Lung (tissue), 12 donors: Measurements from ENCODE around the gene C5orf63. TPM values are rescaled to one million over a fixed set of nuclear protein-coding genes. Genes with fewer than 3 reads are reported as not detected.

Experiments
- ATAC-seq: fragments of 200-7000 bp; cut with Tn5 transposase; one replicate; pipeline ENCODE4 v1.9.1; 2020; ENCODE audit warnings: moderate number of reproducible peaks; ENCODE audit not compliant: insufficient read depth, low FRiP score
- DNase-seq, 3 donors: peaks; one replicate each; pipeline ENCODE4 v3.0.0-alpha.2; 2013 to 2017
- H3K27ac ChIP-seq, 2 donors: one replicate each; pipeline ENCODE4 v1.5.1; 2013; ENCODE audit warnings: mild to moderate bottlenecking in 2 of 2, moderate library complexity in 2 of 2, control low read depth in 1 of 2, inconsistent platforms in 1 of 2, low read depth in 1 of 2, low read length in 1 of 2
- H3K27me3 ChIP-seq, 3 donors: one replicate each; pipeline ENCODE4 v1.5.1; 2013; ENCODE audit warnings: low read length in 2 of 3; ENCODE audit not compliant: control insufficient read depth in 3 of 3, insufficient read depth in 3 of 3
- H3K36me3 ChIP-seq, 4 donors: one replicate each; pipeline ENCODE4 v1.5.1; 2013; ENCODE audit warnings: low read length in 4 of 4, mild to moderate bottlenecking in 1 of 4, moderate library complexity in 1 of 4; ENCODE audit not compliant: control insufficient read depth in 4 of 4, insufficient read depth in 4 of 4
- H3K4me1 ChIP-seq, 5 donors: one replicate each; pipeline ENCODE4 v1.5.1; 2013; ENCODE audit warnings: low read length in 5 of 5, mild to moderate bottlenecking in 2 of 5, moderate library complexity in 1 of 5; ENCODE audit not compliant: control insufficient read depth in 5 of 5, insufficient read depth in 5 of 5
- H3K4me3 ChIP-seq: one replicate; pipeline ENCODE4 v1.5.1; 2013; ENCODE audit warnings: mild to moderate bottlenecking, control low read depth, moderate library complexity
- H3K9ac ChIP-seq, 2 donors: one replicate each; pipeline ENCODE4 v1.5.1; 2013; ENCODE audit warnings: low read length in 2 of 2, control low read depth in 1 of 2; ENCODE audit not compliant: insufficient read depth in 1 of 2
- H3K9me3 ChIP-seq, 4 donors: one replicate each; pipeline ENCODE4 v1.5.1; 2013; ENCODE audit warnings: low read length in 3 of 4, mild to moderate bottlenecking in 1 of 4, moderate library complexity in 1 of 4; ENCODE audit not compliant: control insufficient read depth in 4 of 4, insufficient read depth in 3 of 4
- WGBS, 2 donors: extraction: QIAGEN DNeasy Blood & Tissue Kit; methylation state at CpG; one replicate each; pipeline ENCODE4 v1.1.7; 2013; 5-methylcytosine and 5-hydroxymethylcytosine counted together
- polyA plus RNA-seq, 2 donors: library from polyadenylated mRNA; stranded (reverse); fragments of 200-250 nt; gene quantifications; one replicate each; pipeline ENCODE4 v1.2.1, GENCODE V29; 2013
- total RNA-seq, 2 donors: library from RNA; depleted of rRNA in 1 of 2; stranded (reverse); fragments of >200 nt in 1 of 2; gene quantifications; one replicate each; pipeline ENCODE4 v1.2.1, GENCODE V29; 2014 to 2021
- TF ChIP-seq, protein P1 (sequence below): IDR thresholded peaks from 2 replicates; pipeline ENCODE4 v1.5.1; 2012; ENCODE audit warnings: mild to moderate bottlenecking; ENCODE audit errors: control extremely low read depth, extremely low read depth
- donor health status: control.
- donor health status: control.
- donor health status: Bipolar disorder and iron deficiency.
- donor health status: healthy.
- donor health status: DM: yes; HTN: yes; CAD: no.

C5orf63 gene
- total and polyA plus RNA-seq, 4 donors: 2.7 to 9.6 (median 5.8) TPM

DNA sequence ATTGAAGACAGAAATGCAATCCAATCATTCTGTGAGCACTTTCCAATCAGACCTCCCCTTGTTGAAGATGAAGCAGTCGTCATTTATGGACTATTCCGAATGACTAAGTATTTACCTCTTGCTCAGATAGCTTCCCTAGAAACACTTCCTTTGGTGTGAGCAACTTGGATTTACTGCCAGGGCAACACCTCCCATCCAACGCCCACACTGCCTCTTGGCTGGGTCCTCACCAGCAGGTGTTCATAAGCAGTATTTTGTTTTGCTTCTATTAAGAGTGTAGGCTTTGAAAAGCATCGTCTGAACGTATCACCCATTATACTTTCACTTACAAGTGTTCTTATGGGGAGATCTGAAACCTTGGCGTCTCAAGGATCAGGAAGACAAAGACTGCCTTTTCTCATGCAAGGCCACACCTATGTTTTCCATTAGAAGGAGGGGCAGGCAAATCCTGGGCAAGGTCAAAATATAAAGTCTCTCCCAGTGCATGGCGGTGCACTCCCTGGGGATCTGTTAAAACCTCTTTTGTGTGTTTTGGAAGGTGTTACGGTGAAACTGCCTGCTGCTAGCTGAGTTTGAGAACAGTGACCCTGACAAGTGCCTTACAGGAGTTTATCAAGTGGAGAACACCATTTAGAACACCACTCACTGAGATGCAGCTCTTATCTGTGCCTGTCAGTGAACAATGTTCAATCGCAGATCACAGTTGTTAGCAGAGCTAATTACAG is 32.3 kb downstream of the C5orf63 start:
- DNase-seq: peak in 1 of 3 donors; percentile 11
- TF ChIP-seq, protein P1, sequence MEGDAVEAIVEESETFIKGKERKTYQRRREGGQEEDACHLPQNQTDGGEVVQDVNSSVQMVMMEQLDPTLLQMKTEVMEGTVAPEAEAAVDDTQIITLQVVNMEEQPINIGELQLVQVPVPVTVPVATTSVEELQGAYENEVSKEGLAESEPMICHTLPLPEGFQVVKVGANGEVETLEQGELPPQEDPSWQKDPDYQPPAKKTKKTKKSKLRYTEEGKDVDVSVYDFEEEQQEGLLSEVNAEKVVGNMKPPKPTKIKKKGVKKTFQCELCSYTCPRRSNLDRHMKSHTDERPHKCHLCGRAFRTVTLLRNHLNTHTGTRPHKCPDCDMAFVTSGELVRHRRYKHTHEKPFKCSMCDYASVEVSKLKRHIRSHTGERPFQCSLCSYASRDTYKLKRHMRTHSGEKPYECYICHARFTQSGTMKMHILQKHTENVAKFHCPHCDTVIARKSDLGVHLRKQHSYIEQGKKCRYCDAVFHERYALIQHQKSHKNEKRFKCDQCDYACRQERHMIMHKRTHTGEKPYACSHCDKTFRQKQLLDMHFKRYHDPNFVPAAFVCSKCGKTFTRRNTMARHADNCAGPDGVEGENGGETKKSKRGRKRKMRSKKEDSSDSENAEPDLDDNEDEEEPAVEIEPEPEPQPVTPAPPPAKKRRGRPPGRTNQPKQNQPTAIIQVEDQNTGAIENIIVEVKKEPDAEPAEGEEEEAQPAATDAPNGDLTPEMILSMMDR: no peak
- 42 to 73% methylated on average over 9 of the region's 9 CpGs for WGBS, 2 donors
- Histone ChIP-seq H3K27ac (peak overlapping the region in 1 of 2 donors; percentile 57), H3K27me3 (no peaks in the 10 kb centered on the region), H3K9me3 (no peaks in the 10 kb centered on the region), H3K4me1 (peaks cover 0 to 11% (median 0%) of the 10 kb centered on the region in 5 donors), H3K4me3 (no peak overlapping the region), H3K9ac (no peak overlapping the region), H3K36me3 (no peaks in the 10 kb centered on the region)
- peak; percentile 71 for ATAC-seq

DNA sequence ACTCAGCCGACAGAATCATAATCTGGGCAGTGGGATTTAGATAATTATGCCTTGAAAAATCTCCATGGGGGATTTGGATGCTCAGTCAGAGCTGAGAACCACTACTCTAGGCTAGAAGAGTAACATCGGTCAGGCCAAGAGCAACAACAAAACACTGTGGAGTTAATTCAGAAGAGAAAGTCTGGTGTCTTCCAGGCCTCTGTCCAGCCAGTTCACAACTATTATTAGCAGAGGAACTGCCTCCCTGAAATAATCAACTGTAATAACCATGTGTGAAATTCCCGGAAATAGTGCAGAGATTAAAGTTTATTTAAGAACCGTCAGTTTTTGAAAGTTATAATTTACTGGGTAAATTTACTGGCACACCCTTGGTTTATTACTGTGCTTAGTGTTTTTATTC is 34.8 kb downstream of the C5orf63 start:
- Histone ChIP-seq H3K9ac (no peak overlapping the region), H3K27me3 (peaks cover 0 to 3% (median 0%) of the 10 kb centered on the region in 3 donors), H3K4me3 (no peak overlapping the region), H3K36me3 (no peaks in the 10 kb centered on the region), H3K27ac (no peak overlapping the region), H3K4me1 (peaks cover 0 to 11% (median 0%) of the 10 kb centered on the region in 5 donors), H3K9me3 (no peaks in the 10 kb centered on the region)
- ATAC-seq (no peak), DNase-seq (no peak)
- 69 to 83% methylated on average over 4 of the region's 4 CpGs for WGBS, 2 donors
- TF ChIP-seq, protein P1: no peak

- Histone ChIP-seq H3K27me3 (peaks cover 0 to 39% (median 27%) of the 10 kb centered on the region in 3 donors), H3K27ac (no peak overlapping the region), H3K9ac (no peak overlapping the region), H3K4me1 (peaks cover 0 to 15% (median 5%) of the 10 kb centered on the region in 5 donors), H3K4me3 (no peak overlapping the region), H3K9me3 (no peaks in the 10 kb centered on the region), H3K36me3 (no peaks in the 10 kb centered on the region)
- TF ChIP-seq, protein P1: no peak
- DNase-seq: no peak
- 82 to 89% methylated on average over 2 of the region's 2 CpGs for WGBS, 2 donors
- ATAC-seq: no peak
Measured at GRCh38 chr5:127031863-127032232, 41.5 kb downstream of the C5orf63 start.
